A375 (cell line): ENCODE data around the gene FAT1. TPM values are rescaled to one million over a fixed set of nuclear protein-coding genes. Genes with fewer than 3 reads are reported as not detected.

Experiments used
- total RNA-seq: library from RNA; depleted of rRNA; stranded (reverse); fragments of >200 nt; shearing (Covaris generic); gene quantifications from 2 replicates; pipeline ENCODE4 v1.2.3, GENCODE V29; 2014; rRNA removed

FAT1 gene, protein sequence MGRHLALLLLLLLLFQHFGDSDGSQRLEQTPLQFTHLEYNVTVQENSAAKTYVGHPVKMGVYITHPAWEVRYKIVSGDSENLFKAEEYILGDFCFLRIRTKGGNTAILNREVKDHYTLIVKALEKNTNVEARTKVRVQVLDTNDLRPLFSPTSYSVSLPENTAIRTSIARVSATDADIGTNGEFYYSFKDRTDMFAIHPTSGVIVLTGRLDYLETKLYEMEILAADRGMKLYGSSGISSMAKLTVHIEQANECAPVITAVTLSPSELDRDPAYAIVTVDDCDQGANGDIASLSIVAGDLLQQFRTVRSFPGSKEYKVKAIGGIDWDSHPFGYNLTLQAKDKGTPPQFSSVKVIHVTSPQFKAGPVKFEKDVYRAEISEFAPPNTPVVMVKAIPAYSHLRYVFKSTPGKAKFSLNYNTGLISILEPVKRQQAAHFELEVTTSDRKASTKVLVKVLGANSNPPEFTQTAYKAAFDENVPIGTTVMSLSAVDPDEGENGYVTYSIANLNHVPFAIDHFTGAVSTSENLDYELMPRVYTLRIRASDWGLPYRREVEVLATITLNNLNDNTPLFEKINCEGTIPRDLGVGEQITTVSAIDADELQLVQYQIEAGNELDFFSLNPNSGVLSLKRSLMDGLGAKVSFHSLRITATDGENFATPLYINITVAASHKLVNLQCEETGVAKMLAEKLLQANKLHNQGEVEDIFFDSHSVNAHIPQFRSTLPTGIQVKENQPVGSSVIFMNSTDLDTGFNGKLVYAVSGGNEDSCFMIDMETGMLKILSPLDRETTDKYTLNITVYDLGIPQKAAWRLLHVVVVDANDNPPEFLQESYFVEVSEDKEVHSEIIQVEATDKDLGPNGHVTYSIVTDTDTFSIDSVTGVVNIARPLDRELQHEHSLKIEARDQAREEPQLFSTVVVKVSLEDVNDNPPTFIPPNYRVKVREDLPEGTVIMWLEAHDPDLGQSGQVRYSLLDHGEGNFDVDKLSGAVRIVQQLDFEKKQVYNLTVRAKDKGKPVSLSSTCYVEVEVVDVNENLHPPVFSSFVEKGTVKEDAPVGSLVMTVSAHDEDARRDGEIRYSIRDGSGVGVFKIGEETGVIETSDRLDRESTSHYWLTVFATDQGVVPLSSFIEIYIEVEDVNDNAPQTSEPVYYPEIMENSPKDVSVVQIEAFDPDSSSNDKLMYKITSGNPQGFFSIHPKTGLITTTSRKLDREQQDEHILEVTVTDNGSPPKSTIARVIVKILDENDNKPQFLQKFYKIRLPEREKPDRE (N-terminal part only)
- 116 and 134 TPM in 2 replicates for total RNA-seq

DNA sequence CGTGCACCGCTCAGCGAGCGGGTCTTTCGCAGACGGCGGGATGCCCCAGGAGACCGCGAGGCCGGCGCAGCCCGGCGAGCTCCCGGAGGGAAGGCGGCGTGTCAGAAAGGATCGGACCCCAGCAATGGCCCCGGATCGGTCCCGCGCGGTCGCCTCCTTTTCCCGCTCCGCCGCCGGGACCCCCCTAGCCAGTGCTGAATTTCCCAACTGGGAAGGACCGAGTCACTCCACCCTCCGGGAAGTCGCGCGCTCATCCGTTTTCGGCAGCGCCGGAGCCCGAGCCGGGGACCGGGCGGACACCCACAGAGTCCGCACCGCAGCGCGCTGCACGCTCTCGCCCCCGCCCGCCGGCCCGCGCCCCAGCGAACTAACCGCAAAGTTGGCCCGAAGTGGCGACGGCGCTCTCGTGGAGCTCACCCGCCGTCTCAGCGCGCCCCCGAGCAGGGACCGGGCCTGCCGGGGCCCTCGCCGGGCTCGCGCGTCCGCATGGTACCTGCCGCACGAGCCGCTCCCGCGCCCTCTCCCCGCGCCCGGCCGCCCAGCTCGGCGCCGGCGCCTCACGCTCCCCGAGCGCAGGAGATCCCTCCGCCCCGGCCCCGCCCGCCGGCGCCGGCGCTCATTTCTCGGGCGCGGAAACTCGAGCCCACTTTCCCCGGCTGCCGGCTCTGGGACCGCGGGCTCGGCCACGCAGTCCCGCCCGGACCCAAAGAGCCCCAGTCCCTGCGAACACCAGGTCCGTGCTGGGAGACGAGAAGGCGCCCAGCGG, at the start of gene FAT1:
TSS of gene FAT1 (minus strand) at position 565 of the 766 bp plus-strand sequence. CDS start 14,029 bp downstream, outside the sequence.

DNA sequence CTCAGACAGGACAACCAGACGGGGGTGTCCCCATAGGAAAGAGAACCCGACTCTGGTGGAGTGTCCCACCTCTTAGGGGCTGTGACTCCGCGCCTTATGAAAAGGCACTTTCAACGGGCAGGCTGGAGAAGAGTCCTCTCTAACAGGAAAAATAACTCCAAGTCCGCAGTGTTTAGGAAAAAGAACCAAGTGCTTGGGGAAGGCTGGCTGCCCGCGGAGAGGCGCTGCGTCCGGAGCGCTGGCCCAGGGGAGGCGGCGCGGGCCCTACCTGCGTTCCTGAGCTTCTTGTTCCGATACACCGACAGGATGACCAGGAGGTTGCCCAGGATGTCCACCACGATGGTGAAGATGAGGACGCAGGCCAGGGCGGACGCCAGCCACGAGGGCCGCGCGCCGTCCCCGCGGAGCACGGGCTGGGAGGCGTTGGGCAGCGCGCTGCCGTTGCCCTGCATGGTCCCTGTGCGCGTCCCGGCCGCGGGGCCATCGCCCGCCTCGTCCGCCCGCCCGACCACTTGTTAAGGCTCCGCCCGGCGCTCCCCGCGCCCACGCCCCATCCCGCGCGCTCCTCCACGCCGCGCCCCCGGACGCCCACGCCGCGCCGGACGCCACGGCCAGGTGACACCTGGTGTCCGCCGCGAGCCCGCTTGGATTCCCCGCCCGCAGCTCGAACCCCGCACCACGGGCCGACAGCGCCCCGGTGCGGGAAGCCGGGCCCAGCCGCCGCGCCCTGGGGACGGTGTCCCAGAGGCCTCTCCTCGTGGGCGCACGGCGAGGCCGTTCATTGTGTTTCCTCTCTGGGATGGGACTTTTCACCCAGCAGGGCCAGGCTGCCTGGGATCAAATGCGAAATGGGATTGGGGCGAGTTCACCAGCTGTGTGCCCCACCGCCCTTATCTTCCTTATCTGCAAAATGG, 168.5 kb downstream of the FAT1 start, which contains the start of gene MTNR1A:
TSS of gene MTNR1A (minus strand) at position 654 of the 914 bp plus-strand sequence. CDS start at position 452, 202 bp downstream.

Other genes starting within 250 kb of the FAT1 start
- gene MTNR1A, start 168.3 kb downstream of the FAT1 start, total RNA-seq: 0.49 TPM in 1 of 2 replicates, not detected in the other